ENCODE data around the gene TMEM72.

GRCh38 chr10:44954042-44954441, 42.9 kb downstream of the TMEM72 start:
- TF ChIP-seq CTCF (IDR thresholded peaks at IDR 0.05; ENCODE audit: borderline replicate concordance, extremely low read depth, low read length, poor library complexity, severe bottlenecking) (no peak), EZH2 (IDR thresholded peaks at IDR 0.05; ENCODE audit: borderline replicate concordance, low read depth, low read length, severe bottlenecking) (no peak)

Measured in DND-41 (cell line).